H1 (cell line): ENCODE measurements around the gene UBE2M. TPM values are rescaled to one million over a fixed set of nuclear protein-coding genes. Genes with fewer than 3 reads are reported as not detected.

Experiments used
- BCL11A ChIP-seq, 2 experiments: IDR thresholded peaks; one replicate each; pipeline ENCODE4 v1.6.1; 2011; ENCODE audit warnings: low read depth in 2 of 2, low read length in 2 of 2, mild to moderate bottlenecking in 2 of 2
- JUND ChIP-seq: IDR thresholded peaks from 2 replicates; pipeline ENCODE4 v1.6.1; 2011; ENCODE audit warnings: mild to moderate bottlenecking, improper control_type of control experiment, low read length
- RBBP5 ChIP-seq: IDR thresholded peaks from 2 replicates; pipeline ENCODE4 v1.7.1; 2012; ENCODE audit warnings: low read depth, mild to moderate bottlenecking, inconsistent platforms, low read length, moderate library complexity, borderline replicate concordance
- RXRA ChIP-seq: IDR thresholded peaks from 2 replicates; pipeline ENCODE4 v1.6.1; 2011; ENCODE audit warnings: low read depth, mild to moderate bottlenecking, low read length, moderate library complexity; ENCODE audit not compliant: insufficient read depth
- SP2 ChIP-seq: IDR thresholded peaks from 2 replicates; pipeline ENCODE4 v1.6.1; 2012; ENCODE audit warnings: mild to moderate bottlenecking, low read length, inconsistent platforms
- polyA plus RNA-seq, 7 experiments: library from polyadenylated mRNA; depleted of rRNA in 3 of 7; stranded (reverse) in 5 of 7; unstranded in 2 of 7; fragments of >200 nt in 5 of 7; fragments of 200-250 nt in 2 of 7; gene quantifications; 1 replicate in 5 of 7; 2 replicates in 1 of 7; 4 replicates in 1 of 7; pipeline versions ENCODE4 v1.2.1 to v1.2.3, GENCODE V29; 2011 to 2013; ENCODE audit warnings: missing spikeins in 2 of 7, mixed read lengths in 2 of 7
- total RNA-seq: library from RNA; stranded (reverse); fragmentation: NEBNext Ultra II Directional; extraction: Animal tissue kit (Norgen Biotek cat#: 25700); gene quantifications from 2 replicates; pipeline ENCODE4 v1.2.1, GENCODE V29; 2021

Gene UBE2M
- total and polyA plus RNA-seq, 2 of the 8 experiments (the other 6 are each of a cell fraction or from before 2014, with no cell fraction given) = 93.8 to 114 TPM

GRCh38 chr19:58557221-58558065 is 968 bp downstream of the UBE2M start (continued):
- no peak for TF ChIP-seq RXRA
- TF ChIP-seq RBBP5 = no peak
- TF ChIP-seq JUND = no peak
- no peak for TF ChIP-seq SP2
- no peak for TF ChIP-seq BCL11A (IDR thresholded peaks at IDR 0.05; ENCODE audit: low read depth in 2 of 2, low read length in 2 of 2)
